ENCODE data around the gene HIP1. TPM values are rescaled to one million over a fixed set of nuclear protein-coding genes. Genes with fewer than 3 reads are reported as not detected.

HIP1 gene
- total and polyA plus RNA-seq, 2 of the 13 experiments (the other 11 are each of a cell fraction or from before 2014, with no cell fraction given), result 4.5 to 6.2 TPM

DNA sequence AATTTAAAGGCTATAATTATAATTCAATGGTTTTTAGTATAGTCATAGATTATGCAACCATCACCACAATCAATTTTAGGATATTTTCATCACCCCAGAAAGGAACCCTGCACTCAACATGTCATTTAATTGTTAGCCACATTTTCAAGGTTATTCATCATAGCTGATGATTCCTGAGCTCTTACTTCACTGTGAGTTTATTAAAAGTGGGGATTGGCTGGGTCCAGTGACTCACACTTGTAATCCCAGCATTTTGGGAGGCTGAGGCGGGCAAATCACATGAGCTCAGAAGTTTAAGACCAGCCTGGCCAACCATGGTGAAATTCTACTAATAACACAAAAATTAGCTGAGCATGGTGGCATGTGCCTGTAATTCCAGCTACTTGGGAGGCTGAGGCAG is 32.5 kb upstream of the HIP1 start:
- in situ Hi-C loops (cut with HindIII; ENCODE audit: extremely low pct_ligation_motif_present, low pct_unique_long_range_greater_than_20kb), result no loop called here
- Histone ChIP-seq H3K4me3 (replicated peaks in 1 of 3; ENCODE audit: insufficient read depth in 1 of 3, low read depth in 2 of 3, low read length in 3 of 3) (no peak overlapping the region), H2AFZ (ENCODE audit: low read length) (no peak overlapping the region), H3K36me3 (replicated peaks in 1 of 2; ENCODE audit: control insufficient read depth in 1 of 2, insufficient read depth in 2 of 2, low read length in 2 of 2) (no peaks in the 10 kb centered on the region), H3K9me3 (ENCODE audit: low read length) (no peaks in the 10 kb centered on the region), H4K20me1 (ENCODE audit: insufficient read depth, low read length) (no peaks in the 10 kb centered on the region), H3K4me1 (ENCODE audit: insufficient read depth, low read length) (peaks cover 20% of the 10 kb centered on the region), H3K79me2 (ENCODE audit: insufficient read depth, low read length) (no peaks in the 10 kb centered on the region), H3K4me2 (ENCODE audit: low read depth, low read length) (no peak overlapping the region), H3K27me3 (ENCODE audit: control insufficient read depth in 1 of 2, insufficient read depth in 2 of 2, low read length in 2 of 2) (peaks cover 0 to 3% of the 10 kb centered on the region in 2 experiments; a peak in 1 of 5 replicates), H3K9ac (ENCODE audit: insufficient read depth, low read depth, low read length) (no peak overlapping the region), H3K27ac (ENCODE audit: extremely low read length, insufficient read depth, low read length) (no peak overlapping the region)
- CTCF ChIA-PET (ENCODE audit: low intra/inter-chr PET ratio, low total read pairs), result no interaction called here
- FAIRE-seq (no peak), DNase-seq (ENCODE audit: low spot score) (no peak), ATAC-seq (no peak)
- TF ChIP-seq, protein P1, sequence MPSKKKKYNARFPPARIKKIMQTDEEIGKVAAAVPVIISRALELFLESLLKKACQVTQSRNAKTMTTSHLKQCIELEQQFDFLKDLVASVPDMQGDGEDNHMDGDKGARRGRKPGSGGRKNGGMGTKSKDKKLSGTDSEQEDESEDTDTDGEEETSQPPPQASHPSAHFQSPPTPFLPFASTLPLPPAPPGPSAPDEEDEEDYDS (CRISPR knock-in tag; IDR thresholded peaks at IDR 0.05), result no peak
- TF ChIP-seq SMAD3 (CRISPR knock-in tag; IDR thresholded peaks at IDR 0.05), result no peak
- TF ChIP-seq FOXO1 (CRISPR knock-in tag; IDR thresholded peaks at IDR 0.05), result no peak
- no peak for TF ChIP-seq HNRNPL (IDR thresholded peaks at IDR 0.05; ENCODE audit: low read depth, low read length)
- TF ChIP-seq, protein P2, sequence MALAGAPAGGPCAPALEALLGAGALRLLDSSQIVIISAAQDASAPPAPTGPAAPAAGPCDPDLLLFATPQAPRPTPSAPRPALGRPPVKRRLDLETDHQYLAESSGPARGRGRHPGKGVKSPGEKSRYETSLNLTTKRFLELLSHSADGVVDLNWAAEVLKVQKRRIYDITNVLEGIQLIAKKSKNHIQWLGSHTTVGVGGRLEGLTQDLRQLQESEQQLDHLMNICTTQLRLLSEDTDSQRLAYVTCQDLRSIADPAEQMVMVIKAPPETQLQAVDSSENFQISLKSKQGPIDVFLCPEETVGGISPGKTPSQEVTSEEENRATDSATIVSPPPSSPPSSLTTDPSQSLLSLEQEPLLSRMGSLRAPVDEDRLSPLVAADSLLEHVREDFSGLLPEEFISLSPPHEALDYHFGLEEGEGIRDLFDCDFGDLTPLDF (CRISPR knock-in tag; IDR thresholded peaks at IDR 0.05), result no peak
- 69% methylated on average over 1 of the region's 1 CpG for WGBS (ENCODE audit: low lambda C conversion rate)
- intact Hi-C loops (cut with micrococcal nuclease; ENCODE audit: unreplicated experiment), result no loop called here
- BruUV-seq (replicated peaks), result no TSS peak
- POLR2A ChIA-PET, result no interaction called here

DNA sequence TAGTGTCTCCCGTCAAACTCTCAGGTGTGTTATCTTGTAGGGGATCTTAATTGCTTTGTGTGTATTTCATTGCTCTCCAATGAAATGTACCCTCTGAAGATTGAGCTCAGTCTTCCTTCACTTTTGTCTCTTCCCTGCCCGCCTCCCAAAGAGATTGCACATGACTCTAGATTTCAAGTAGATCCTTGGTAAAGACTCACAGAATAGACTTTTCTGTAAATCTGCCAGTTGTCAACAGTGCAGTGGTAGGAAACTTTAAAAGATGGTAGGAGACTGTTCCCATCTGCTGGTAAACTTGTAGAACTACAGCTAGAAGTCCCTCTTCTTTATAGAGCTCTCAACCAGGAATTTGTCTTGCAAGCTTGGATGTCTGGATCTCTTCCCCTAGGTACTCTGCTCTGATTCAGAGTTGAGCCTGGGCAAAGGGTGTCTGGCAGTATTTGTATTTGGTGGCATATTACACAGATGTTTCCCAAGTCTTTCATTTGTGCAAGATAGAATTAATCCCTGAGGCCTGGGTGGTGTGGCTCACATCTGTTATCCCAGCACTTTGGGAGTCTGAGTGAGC is 23.7 kb upstream of the HIP1 start:
- DNase-seq (ENCODE audit: low spot score) (peak; percentile 59), ATAC-seq (peak; percentile 94), FAIRE-seq (peak; percentile 84)
- H3K27ac ChIP-seq (ENCODE audit: extremely low read length, insufficient read depth, low read length), result no peak overlapping the region
- WGBS (ENCODE audit: low lambda C conversion rate), result 4% methylated on average over 2 of the region's 2 CpGs
- CTCF ChIA-PET (ENCODE audit: low intra/inter-chr PET ratio, low total read pairs), result interaction anchor here (1.7 to 2.2 kb wide), 2 partner anchors 112 to 147 kb away, joined by 7 to 8 read pairs; no protein-coding TSS in a partner anchor
- no peak overlapping the region for H2AFZ ChIP-seq (ENCODE audit: low read length)
- intact Hi-C loops (cut with micrococcal nuclease; ENCODE audit: unreplicated experiment), result loop anchor here (5.0 kb wide), 1 partner anchor 145 kb away; no protein-coding TSS in a partner anchor
- no peaks in the 10 kb centered on the region for H3K36me3 ChIP-seq (replicated peaks in 1 of 2; ENCODE audit: control insufficient read depth in 1 of 2, insufficient read depth in 2 of 2, low read length in 2 of 2)
- H3K9me3 ChIP-seq (ENCODE audit: low read length), result no peaks in the 10 kb centered on the region
- POLR2A ChIA-PET, result interaction anchor here (0.8 to 1.0 kb wide), 2 partner anchors 22 to 23 kb away, joined by 3 read pairs; no protein-coding TSS in a partner anchor
- H3K4me2 ChIP-seq (ENCODE audit: low read depth, low read length), result no peak overlapping the region
- H3K4me1 ChIP-seq (ENCODE audit: insufficient read depth, low read length), result no peaks in the 10 kb centered on the region
- no TSS peak for BruUV-seq (replicated peaks)
- no peak overlapping the region for H3K9ac ChIP-seq (ENCODE audit: insufficient read depth, low read depth, low read length)
- no peak overlapping the region for H3K4me3 ChIP-seq (replicated peaks in 1 of 3; ENCODE audit: insufficient read depth in 1 of 3, low read depth in 2 of 3, low read length in 3 of 3)
- no peaks in the 10 kb centered on the region for H4K20me1 ChIP-seq (ENCODE audit: insufficient read depth, low read length)
- H3K27me3 ChIP-seq (ENCODE audit: control insufficient read depth in 1 of 2, insufficient read depth in 2 of 2, low read length in 2 of 2), result no peaks in the 10 kb centered on the region
- H3K79me2 ChIP-seq (ENCODE audit: insufficient read depth, low read length), result no peaks in the 10 kb centered on the region
- in situ Hi-C loops (cut with HindIII; ENCODE audit: extremely low pct_ligation_motif_present, low pct_unique_long_range_greater_than_20kb), result no loop called here
- TF ChIP-seq, protein P3, sequence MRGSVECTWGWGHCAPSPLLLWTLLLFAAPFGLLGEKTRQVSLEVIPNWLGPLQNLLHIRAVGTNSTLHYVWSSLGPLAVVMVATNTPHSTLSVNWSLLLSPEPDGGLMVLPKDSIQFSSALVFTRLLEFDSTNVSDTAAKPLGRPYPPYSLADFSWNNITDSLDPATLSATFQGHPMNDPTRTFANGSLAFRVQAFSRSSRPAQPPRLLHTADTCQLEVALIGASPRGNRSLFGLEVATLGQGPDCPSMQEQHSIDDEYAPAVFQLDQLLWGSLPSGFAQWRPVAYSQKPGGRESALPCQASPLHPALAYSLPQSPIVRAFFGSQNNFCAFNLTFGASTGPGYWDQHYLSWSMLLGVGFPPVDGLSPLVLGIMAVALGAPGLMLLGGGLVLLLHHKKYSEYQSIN (CRISPR knock-in tag; IDR thresholded peaks at IDR 0.05; ENCODE audit: borderline replicate concordance), result no peak
- peak; percentile 91 for TF ChIP-seq STAG1 (CRISPR knock-in tag; IDR thresholded peaks at IDR 0.05)
- TF ChIP-seq, protein P4, sequence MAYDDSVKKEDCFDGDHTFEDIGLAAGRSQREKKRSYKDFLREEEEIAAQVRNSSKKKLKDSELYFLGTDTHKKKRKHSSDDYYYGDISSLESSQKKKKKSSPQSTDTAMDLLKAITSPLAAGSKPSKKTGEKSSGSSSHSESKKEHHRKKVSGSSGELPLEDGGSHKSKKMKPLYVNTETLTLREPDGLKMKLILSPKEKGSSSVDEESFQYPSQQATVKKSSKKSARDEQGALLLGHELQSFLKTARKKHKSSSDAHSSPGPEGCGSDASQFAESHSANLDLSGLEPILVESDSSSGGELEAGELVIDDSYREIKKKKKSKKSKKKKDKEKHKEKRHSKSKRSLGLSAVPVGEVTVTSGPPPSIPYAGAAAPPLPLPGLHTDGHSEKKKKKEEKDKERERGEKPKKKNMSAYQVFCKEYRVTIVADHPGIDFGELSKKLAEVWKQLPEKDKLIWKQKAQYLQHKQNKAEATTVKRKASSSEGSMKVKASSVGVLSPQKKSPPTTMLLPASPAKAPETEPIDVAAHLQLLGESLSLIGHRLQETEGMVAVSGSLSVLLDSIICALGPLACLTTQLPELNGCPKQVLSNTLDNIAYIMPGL (CRISPR knock-in tag; IDR thresholded peaks at IDR 0.05; ENCODE audit: borderline replicate concordance in 1 of 2, low read depth in 1 of 2), result 0 out of 4 replicates have a peak, but pooled peaks of 1 of the 2 experiments have one; percentile 27

All from HepG2 (cell line).